22Rv1 (cell line): ENCODE measurements around the gene CEP57L1.

ENCODE experiments used
- ZFX ChIP-seq: fragments of 450-650 bp; IDR thresholded peaks from 2 replicates; pipeline ENCODE4 v1.6.1; 2017; ENCODE audit warnings: antibody characterized with exemption, borderline replicate concordance
- TF ChIP-seq, protein P1 (sequence below): fragments of 450-650 bp; IDR thresholded peaks from 2 replicates; pipeline ENCODE4 v1.5.1; 2017; ENCODE audit warnings: mild to moderate bottlenecking

DNA sequence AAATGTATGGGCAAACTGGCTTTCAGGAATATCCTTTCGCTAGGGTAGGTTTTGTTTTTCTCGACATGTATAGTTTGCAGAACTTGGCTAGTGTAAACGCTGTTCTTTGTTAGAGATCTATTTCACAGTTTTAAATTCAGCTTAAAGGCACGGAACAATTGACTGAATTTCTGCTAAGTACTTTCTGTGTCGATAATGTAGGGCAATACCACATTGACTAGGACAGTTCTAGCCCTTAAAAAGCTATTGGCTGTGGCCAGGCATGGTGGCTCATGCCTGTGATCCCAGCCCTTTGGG lies 92.8 kb downstream of the CEP57L1 start:
- TF ChIP-seq, protein P1, sequence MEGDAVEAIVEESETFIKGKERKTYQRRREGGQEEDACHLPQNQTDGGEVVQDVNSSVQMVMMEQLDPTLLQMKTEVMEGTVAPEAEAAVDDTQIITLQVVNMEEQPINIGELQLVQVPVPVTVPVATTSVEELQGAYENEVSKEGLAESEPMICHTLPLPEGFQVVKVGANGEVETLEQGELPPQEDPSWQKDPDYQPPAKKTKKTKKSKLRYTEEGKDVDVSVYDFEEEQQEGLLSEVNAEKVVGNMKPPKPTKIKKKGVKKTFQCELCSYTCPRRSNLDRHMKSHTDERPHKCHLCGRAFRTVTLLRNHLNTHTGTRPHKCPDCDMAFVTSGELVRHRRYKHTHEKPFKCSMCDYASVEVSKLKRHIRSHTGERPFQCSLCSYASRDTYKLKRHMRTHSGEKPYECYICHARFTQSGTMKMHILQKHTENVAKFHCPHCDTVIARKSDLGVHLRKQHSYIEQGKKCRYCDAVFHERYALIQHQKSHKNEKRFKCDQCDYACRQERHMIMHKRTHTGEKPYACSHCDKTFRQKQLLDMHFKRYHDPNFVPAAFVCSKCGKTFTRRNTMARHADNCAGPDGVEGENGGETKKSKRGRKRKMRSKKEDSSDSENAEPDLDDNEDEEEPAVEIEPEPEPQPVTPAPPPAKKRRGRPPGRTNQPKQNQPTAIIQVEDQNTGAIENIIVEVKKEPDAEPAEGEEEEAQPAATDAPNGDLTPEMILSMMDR = peak; percentile 53
- TF ChIP-seq ZFX = no peak
